OCI-LY3 (cell line): ENCODE measurements around the gene GLUD1.
"Not testable (repeated sequence)": the region's sequence is repeated elsewhere in the genome, so short reads cannot be mapped to it uniquely, and the experiment has no call there.

Source experiments
- EZH2phosphoT487 ChIP-seq: fragments of 200-600 bp; shearing (Covaris generic); IDR thresholded peaks from 2 replicates; pipeline ENCODE4 v1.6.1; 2018; ENCODE audit warnings: antibody characterized with exemption, mixed run types, low read depth
- TF ChIP-seq, protein P1 (sequence below): fragments of 200-600, 300-600 bp; sonication (generic); IDR thresholded peaks from 2 replicates; pipeline ENCODE4 v1.5.1; 2014; ENCODE audit warnings: antibody characterized with exemption, low read length, low read depth

DNA sequence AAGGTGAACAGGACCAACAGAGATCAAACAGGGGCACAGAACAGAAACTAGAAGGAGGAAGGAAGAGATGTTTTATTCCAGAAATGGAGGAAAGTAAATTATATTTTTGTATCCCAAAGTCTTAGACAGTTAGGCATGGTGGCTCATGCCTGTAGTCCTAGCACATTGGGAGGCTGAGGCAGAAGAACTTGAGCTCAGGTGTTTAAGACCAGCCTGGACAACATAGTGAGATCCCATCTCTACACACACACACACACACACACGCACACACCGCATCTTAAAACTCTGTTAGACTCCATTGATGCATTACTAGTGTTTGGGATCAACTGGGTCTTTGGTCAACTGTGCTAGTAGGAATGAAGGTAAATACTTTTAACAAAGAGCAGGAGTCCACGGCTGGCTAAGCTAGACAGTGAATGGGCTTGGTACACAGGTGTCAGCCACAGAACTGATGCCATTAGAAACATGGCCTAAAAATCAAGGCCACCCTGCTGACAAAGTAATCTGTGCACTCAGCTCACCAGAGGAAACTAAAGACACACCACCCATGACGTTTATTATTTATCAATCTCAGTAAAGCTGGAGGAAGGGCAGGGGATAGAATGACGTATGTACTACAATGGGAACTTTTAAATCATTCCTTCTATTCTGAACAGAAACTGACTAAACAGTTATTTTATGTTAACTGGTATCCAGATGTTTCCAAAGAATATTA, 10.9 kb downstream of the GLUD1 start:
- TF ChIP-seq, protein P1, sequence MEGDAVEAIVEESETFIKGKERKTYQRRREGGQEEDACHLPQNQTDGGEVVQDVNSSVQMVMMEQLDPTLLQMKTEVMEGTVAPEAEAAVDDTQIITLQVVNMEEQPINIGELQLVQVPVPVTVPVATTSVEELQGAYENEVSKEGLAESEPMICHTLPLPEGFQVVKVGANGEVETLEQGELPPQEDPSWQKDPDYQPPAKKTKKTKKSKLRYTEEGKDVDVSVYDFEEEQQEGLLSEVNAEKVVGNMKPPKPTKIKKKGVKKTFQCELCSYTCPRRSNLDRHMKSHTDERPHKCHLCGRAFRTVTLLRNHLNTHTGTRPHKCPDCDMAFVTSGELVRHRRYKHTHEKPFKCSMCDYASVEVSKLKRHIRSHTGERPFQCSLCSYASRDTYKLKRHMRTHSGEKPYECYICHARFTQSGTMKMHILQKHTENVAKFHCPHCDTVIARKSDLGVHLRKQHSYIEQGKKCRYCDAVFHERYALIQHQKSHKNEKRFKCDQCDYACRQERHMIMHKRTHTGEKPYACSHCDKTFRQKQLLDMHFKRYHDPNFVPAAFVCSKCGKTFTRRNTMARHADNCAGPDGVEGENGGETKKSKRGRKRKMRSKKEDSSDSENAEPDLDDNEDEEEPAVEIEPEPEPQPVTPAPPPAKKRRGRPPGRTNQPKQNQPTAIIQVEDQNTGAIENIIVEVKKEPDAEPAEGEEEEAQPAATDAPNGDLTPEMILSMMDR: not testable (repeated sequence)
- not testable (repeated sequence) for TF ChIP-seq EZH2phosphoT487
